HT1080 (cell line): ENCODE results near the gene PRKCA. TPM values are rescaled to one million over a fixed set of nuclear protein-coding genes. Genes with fewer than 3 reads are reported as not detected.
"Not testable (repeated sequence)": the region's sequence is repeated elsewhere in the genome, so short reads cannot be mapped to it uniquely, and the experiment has no call there.

ENCODE experiments used
- DNase-seq: peaks from one replicate; pipeline ENCODE4 v3.0.0-alpha.2; 2015; ENCODE audit warnings: low read depth
- total RNA-seq: library from RNA; depleted of rRNA; stranded (reverse); fragments of >200 nt; shearing (Covaris generic); gene quantifications from 2 replicates; pipeline ENCODE4 v1.2.3, GENCODE V29; 2014

Gene PRKCA
- total RNA-seq, 1 experiment from 2014 or later = 24.1 TPM

DNA sequence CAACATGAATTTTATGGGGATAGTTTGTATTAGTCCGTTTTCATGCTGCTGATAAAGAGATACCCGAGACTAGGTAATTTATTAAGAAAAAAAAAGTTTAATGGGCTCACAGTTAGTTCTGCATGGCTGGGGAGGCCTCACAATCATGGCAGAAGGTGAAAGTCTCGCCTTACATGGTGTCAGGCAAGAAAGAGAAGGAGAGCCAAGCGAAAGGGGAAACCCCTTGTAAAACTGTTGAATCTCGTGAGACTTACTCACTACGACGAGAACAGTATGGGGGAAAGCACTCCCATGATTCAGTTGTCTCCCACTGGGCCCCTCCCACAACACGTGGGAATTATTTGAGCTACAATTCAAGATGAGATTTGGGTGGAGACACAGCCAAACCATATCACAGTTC is 181.5 kb downstream of the PRKCA start:
- DNase-seq = no peak

DNA sequence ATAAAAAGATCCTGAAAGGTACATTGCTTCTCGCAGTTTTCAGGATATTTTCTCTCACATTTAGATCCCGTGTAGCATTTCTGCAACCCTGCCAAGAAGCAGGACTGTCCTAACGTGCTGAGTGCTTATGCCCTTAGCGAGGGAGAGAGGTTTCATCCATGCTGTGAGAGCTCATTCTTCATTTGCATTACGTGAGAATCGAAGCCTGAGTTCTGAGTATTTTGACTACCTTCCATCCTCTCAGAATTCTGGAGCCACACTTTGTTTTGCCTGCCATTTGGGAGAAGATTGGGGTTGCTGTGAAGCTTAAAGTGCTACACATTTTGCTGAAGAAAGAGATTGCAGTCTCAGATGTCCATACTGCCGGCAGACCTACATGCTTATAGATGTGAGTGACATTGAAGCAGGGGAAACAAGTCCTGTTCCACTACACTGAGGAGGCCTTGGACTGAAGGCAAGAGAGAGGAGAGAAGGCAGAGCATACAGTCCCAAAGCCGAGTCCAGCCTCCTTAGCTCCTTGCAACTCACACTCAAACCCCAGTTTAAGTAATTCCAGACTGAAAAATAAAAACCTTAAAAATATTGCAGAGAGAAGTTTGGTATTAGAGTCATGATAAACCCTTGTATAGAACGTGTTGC is 183.0 kb downstream of the PRKCA start:
- no peak for DNase-seq

DNA sequence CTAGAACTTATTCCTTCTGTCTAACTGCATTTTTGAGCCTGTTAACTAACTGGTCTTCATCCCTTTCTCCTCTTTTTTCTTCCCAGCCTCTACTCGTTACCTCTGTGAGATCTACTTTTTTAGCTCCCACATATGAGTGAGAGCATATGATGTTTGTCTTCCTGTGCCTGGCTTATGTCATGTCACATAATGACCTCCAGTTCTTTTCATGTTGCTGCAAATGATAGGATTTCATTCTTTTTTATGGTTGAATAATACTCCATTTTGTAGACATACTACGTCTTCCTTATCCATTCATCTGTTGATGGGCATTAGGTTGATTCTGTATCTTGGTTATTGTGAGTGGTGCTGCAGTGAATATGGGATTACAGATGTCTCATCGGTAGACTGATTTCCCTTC is 184.7 kb downstream of the PRKCA start:
- no peak for DNase-seq

DNA sequence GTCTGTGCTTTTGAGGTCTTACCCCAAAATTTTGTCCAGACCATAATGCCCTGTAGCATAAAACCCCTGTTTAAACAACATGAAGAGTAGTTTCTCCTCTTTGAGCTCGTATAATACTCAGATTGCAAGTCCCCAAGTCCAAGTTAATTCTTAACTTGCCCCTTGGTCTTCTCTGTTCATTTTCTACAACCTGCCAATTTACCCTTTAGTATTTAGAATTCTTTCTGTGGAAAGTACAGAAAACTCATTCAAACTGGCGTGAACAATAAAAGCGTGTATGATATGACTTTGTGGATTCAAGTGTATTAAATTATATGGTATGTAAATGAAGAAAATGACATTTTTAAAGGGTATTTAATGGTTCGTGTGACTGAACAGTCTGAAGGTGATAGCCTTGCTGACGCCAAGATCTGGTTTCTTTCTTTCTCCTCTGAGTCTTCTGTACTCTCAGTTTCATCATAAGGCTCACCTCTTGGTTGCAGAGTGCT is 185.6 kb downstream of the PRKCA start:
- no peak for DNase-seq

DNA sequence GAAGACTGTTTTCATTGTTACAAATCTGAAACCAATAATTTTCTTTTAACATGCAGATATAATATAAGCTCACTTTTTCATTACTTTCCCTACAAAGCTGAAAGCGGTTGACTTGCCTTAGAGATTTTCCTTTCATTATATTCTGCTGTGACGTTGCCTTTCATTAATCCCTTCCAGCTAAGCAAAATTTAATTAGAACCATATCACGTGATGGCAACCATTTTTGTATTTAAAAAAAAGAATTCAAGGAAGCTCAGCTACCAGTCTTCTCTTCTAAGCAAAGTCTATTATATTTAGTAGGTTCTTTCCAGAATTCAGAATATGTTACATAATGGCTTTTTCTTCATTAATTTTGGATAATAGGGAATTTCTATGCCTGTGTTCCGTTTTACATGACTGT is 186.5 kb downstream of the PRKCA start:
- DNase-seq = no peak

DNA sequence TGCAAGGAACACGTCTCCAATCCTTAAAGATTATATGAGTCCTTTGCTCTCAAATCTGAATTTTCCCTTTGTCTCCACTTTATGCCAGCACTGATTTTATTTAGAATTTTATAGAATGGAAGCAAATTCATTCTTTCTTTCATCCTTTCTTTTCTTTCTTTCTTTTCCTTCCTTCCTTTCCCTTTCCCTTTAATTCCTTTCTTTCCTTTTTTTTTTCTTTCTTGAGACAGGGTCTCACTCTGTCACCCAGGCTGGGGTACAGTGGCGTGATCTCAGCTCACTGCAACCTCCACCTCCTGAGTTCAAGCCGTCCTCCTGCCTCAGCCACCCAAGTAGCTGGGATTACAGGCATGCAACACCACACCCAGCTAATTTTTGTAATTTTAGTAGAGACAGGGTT is 187.2 kb downstream of the PRKCA start:
- not testable (repeated sequence) for DNase-seq

DNA sequence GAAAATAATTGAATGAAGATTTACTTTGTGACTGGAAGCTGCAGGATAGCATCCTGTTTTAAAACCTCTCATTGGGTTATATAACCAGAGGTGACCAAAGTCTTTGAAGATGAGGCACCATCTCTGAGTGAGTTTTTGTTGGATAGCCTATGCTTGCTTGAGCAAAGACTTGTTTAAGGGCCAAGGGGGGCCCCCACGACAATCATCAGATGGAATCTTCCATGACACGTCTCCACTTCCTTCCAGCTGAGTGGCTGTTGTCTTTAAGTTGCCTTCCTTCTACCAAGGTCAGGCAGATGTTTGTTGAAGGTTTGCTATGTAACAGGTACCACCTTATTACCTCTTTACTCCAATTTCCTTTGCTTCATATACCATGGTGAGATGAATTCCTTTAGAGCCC is 188.8 kb downstream of the PRKCA start:
- DNase-seq = no peak

DNA sequence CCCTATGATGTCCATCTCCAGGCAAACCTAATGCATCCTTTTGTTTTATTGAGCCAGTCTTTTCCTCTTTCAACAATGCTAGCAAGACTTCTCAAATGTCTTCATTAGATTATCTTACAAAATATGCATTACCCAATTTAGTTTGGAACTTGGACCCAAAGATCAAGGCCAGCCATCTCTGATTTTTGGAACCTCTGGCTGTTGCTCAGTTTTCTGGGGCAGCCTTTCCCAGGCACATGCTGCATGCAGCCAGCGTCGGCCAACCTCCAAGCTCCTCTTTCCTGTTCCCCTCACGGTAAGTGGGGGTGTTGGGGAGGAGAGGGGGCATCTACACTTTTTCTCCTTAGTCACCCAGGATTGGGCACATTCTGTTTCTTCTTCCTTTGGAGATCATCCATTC is 189.3 kb downstream of the PRKCA start:
- DNase-seq = no peak

DNA sequence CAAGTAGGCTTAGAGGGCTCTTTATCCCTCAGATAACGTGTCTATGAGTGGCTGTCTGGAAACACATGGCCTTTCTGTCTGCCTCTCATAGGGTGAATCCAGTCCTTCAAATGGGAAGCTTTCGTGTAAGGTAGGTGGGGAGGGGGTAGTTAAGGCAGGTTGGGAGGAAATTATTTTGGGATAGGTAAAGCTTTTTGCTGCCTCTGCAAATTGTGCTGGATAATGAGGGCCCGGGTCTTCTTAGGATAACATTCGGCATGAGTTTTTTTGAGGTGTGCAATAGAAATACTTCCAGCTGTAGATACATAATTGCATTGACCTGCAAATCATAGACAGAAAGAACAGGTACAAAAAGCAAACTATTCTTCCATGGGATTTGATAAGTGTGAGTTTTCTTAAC is 189.7 kb downstream of the PRKCA start:
- no peak for DNase-seq

DNA sequence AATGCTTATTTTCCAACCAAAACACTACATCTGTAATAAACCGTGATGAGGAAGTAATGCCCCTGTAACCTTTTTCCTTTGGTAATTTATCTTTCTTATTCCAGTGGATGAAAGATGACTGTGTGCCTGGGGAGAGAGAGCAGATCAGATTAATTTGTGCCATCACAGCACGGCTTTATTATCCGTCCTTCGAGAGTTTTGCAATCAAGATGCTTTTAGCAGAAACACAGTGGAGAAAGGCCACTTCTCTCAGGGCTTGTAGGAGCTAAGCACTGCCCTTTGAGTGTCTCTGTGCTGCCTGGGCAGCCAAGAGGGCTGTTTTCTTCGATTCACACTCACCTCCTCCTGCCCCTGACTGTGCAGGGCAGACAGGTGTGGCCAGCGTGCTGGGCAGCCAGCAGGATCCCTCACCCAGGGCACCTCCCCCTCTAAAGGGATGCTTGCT is 190.2 kb downstream of the PRKCA start:
- no peak for DNase-seq

DNA sequence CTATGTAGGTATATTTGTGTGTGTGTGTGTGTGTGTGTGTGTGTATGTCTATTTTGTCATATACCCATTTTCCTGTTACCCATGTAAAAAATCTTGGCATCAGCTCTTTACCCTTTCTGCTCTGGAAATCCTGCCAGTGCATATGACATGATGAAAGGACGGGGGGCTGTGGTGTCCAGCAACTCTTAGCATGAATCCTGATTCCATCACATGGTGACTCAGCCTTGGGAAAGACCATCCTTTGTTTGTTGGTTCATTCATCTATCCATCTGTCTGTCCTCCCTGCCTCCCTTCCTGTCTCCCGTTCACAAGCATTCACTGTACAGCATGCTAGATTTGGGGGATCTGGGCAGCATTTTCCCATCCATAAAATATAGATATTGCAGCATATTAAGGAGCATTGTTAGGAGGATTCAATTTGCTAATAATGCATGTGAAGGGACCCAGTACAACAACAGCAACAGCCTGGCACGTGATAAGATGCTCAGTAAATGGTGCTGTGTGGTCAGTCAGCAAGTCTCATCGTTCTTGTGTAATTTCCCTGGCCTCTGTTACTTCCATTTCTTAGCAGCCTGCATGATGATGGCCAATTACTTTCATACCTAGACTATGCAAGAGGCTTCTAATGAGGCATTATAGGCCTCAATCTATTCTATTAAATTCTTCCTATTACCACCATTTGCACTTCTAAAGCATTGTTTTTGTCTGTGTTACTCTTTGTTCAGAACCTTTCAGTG is 191.0 kb downstream of the PRKCA start:
- peak; percentile 93 for DNase-seq

DNA sequence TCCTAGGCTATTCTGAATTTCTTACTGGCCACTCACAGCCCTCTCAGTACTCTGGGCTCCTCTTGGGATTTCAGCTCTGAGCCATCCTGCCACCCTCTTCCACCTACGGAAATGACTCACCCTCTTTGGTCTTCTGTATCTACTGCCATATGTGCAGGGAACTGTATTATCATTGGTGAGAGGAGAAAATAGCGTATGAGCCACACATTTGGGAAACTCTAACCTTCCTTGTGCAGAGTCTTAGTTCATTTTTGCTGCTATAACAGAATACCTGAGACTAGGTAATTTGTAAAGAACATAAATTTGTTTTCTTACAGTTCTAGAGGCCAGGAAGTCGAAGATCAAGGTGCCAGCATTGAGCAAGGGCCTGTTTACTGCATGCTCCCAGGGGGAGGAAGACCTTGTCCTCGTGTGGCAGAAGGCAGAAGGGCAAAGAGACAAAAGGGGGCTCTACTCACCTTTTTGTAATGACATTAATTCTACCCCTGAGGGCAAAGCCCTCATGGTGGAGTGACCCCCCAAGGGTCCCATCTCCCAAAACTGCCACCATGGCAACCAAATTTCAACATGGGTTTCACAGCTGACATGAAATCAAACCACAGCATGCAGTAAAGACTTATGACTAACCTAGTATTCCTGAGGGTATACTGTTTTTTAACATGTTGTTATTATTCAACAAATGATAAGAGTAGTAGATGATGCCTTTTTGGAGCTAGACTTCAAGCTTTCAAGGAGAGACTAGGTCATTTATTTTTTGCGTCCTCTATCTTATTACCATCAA is 191.8 kb downstream of the PRKCA start:
- peak; percentile 96 for DNase-seq

DNA sequence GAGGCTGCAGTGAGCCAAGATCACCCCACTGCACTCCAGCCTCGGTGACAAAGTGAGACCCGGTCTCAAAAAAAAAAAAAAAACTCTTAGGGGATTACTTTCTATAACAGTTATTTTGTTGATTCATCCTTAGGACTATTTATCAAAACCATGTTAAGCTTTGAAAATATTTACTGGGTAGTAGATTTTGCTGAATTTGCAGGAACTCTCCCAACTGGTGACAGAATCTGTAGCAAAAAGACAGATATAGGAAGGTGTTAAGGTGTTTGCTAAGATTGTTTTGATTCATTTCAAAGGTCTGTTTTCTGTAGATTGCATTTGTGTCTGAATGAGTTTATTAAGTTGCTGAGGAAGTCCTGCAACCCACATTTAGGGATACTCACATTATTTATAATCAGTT is 192.6 kb downstream of the PRKCA start:
- no peak for DNase-seq

DNA sequence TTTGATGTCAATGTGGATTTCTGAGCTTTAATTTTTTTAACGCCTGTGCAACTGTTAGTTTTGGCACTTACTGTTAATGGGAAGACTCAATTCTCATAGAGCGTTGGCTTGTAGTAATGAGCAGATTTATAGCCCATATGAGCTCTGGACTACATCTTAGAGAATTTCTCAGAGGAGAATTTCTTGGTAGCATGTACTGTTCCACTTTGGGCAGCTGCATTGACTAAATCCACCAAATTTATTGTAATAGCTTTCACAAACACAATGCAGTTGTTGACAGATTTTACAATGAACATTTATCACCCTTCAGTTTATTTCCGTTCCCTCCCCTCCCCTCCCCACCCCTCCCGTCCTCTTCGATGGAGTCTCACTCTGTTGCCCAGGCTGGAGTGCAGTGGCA is 193.9 kb downstream of the PRKCA start:
- no peak for DNase-seq

DNA sequence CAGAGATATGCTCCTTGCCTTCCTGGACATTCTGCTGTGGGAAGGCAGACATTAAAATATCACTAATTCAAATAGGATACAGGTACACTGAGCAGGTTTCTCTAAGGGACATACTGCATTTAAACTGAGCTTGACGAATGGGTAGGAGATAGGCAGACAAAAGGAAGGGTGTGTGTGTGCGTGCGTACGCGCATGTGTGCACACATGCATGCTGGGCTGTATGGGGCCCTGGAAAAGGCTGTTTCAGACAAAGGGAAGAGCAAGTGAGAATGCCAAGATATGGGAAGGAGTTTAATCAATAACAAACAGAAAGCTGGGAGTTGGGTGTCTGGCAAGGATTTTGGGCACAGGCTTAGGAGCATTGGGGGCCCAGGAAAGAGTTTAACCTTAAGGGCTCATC is 196.2 kb downstream of the PRKCA start:
- no peak for DNase-seq

DNA sequence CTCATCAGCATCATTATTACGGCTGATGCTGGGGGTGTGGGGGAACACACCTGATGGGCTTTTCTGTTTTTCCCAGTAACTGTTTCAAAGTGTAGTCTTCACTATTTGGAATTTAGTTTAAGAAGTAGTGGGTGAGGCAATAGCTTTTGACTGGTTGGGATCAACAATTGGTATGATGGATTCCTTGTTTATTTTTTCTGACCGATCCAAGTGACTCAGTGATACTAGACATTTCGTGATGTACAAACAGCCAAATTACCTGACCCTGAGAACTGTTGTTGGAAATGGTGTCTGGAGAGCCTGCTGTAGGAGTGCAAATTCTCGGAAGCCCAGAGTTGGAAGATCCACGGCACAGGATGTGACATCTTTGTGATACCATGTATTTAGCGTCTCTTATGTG is 204.2 kb downstream of the PRKCA start:
- DNase-seq = no peak

DNA sequence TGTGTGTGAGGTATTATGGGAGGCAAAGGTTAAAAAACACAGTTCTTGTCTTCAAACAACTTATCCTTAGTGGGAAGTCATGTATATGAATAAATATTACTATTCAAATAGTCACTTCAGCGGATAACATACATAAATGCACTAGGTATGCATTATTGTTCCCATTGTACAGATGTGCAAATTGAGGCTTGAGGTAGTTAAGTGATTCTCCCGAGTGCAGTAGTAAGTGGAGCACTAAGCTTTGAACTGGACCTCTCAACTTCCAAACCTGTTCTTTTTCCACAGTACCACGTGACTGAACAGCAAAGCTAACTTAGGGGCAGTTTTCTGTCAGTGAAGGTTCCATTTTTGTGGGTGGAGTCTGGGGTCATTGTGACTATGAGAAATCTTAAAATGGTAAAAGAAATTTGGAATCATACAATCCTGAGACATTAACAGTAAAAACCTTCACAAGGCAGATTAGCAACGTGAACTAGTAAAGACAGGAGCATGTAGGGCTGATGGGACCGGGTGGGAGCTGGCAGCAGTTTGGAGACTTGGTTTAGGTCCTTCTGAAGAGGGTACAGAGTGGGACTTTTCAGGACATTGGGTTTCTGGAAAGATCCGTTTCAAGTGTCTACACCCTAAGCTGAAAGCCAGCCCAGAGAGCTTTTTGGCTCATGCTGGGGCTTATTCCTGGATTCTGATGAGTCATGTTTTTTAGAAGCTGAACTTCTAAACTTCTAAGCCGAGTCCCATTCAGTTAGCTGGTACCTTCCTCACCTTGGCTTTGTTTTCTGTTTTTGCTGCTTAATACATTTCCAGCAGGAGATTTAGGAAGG is 204.9 kb downstream of the PRKCA start:
- peak; percentile 72 for DNase-seq

DNA sequence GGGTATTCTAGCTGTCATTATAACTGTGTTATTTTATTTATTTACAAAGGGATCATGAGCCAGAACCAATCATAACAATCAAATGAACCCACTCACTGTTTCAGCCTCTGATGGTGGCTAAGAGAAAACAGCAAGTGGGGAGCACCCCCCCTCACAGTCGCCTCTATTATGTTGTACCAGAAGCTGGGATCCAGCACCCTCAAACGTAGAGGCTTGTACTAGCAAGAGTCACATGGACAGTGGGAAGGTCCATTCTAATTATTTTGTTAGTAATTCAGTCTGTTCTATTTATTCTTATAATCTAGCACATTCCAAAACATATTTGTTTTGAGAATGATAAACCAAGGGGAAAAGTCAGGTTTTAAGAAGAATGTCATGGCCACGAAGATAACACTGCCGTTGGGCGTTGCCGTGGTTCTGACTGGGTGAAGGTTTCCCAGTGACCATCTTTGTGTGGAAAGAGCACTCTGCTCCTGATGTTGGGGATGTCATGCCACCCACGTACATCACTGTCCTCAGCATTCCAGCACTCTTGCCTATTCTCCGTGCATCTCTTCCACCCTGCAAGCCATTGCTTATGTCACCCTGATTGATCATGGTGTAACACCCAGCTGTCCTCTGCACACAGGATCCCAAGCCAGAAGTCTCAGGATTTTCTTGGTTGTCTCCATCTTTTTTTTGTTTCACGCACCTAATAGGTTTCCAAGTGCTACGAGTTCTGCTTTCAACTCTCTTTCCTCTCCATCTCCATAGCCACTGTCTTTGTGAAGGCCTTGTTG is 205.8 kb downstream of the PRKCA start:
- DNase-seq = no peak

DNA sequence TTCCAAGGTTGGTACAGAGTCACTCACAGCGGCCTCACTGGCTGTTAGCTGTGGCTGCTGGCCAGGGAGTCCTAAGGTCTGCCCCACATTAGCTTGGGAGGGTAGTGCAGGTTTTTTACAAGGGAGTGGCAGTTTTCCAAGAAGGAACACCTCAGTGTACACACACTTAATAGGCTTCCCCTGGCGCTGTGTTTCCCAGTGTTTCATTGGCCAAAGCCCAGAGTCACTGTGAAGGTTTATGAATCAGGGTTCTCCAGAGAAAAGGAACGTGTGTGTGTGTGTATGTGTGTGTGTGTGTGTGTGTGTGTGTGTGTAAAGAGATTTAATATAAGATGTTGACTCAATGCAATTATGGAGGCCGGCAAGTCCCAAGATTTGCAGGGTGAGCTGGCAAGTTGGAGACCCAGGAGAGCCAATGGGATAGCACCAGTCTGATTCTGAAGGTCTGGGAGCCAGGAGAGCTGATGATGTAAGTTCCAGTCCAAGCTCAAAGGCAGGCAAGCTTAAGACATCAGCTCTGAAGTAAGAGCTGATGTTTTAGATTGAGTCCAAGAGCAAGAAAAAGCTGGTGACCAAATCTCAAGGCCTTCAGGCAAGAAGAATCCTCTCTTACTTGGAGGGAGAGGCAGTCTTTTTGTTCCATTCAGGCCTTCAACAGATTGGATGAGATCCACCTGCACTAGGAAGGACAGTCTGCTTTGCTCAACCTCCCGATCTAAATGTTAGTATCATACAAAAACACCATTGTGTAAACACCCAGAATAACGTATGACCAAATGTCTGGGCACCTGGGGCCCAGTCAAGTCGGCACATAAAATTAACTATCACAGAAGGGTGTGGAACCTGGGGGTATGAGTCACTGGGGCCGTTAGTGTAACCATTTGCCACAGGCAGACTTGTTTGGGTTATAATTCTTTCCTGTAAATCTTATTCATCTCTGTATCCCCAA is 206.8 kb downstream of the PRKCA start:
- DNase-seq = peak; percentile 80
